Activated CD4-positive, alpha-beta T cell treated with anti-CD3 and anti-CD28 coated beads, Interleukin-2, amount 50 U/mL, for 48 hours (primary cell): ENCODE results near the gene MAN1A1.
A peak's percentile ranks its signal among the peaks of the same experiment; 100 is the strongest.
"Not testable (repeated sequence)": the region's sequence is repeated elsewhere in the genome, so short reads cannot be mapped to it uniquely, and the experiment has no call there.

Experiments
- DNase-seq, 2 experiments: peaks; one replicate each; pipeline ENCODE4 v3.0.0-alpha.2; 2020

MAN1A1 gene

DNA sequence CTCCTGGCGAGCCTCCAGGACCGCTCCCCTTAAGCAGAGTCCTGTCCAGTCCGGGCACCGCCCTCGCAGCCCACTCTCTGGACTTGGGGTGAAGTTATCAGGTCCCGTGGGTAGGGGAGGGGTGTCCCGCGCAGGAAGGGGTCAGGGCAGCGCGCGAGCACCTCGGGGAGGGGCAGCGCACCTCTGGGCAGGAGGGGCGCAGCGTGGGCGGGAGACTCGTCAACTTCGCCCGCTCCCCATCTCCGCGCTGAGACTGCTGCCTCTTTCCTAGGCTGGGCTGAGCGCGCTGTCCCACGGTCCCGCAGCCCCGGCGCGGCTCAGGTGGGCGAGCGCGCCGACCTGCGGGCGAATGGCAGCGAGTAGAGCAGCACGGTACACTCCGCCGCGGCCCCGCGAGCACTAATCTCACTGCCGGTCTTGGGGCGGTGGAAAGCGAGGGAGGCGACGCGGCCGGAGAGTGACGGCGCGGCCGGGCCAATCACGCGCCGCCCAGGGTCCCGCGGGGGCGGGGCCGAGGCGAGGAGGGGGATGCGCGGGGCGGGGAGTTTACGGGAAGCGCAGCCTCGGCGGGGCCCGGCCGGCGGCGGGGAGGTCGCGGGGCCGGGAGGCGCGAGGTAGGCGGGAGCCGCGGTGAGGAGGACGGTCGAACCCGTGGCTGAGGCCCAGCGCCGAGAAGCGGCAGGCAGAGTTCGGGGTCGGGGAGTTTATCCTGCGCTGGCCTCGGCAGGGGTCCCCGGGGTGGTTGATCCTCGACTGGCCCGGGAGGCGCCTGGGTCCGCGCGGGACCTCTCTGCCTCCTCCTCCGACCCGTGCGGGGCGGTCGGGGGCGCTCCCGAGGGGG lies at the start of gene MAN1A1:
Gene MAN1A1, minus strand, starts transcription at position 401 of the 841 bp plus-strand sequence. CDS start 696 bp downstream, outside the sequence.
- DNase-seq: peak; percentile 87 to 90

DNA sequence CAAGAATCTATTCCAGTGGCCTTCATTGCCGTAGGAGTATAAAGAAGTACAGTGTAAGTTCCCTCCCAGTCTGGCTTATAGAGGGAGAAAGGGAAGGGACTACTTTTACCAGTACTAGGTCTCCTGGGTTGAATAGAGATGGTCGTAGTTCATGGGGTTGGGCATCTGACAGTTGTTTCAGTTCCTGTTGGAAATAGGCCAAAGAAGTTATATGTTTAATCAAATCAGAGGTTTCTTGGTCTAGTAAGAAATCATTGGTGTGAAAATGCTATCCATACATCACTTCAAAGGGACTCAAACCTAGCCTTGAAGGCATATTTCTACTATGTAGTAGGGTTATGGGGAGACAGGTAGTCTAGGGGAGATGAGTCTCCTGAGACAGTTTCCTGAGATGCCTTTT lies 45.6 kb upstream of the MAN1A1 start:
- no peak for DNase-seq

GRCh38 chr6:119390247-119390793 lies 40.8 kb upstream of the MAN1A1 start:
- DNase-seq: no peak

DNA sequence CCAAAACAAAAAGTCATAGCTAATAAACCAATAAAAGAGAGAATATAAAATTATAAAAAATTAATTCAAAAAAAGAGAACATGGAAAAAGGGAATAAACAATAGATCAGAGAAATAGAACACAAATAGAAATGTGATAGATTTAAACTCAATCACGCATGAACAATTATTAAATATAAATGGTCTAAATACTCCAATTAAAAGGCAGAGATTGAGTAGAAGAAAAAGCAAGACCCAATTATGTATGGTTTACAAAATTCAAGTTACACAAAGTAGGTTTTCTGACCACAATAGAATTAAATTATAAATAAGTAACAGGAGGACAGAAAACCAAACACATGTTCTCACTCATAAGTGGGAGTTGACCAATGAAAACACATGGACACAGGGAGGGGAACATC lies 36.4 kb upstream of the MAN1A1 start:
- DNase-seq: no peak

DNA sequence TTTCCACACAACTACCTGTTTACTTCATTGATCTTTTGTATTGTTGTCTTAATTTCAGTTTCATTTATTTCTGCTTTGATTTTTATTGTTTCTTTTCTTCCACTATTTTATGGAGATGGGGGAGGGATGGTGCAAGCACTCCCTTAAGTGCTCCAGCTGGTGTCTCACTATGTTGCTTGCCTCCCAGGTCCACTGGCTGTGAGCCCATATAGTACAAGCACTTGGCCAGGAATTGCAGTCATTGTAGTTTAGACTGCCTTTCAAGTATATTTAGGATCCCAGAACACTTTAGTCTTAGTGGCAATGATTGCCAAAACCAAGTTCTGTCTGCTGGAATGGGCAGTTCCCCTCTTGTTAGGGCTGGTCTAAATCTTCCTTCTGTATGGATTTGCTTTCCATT lies 34.9 kb upstream of the MAN1A1 start:
- DNase-seq: no peak

- no peak for DNase-seq
These were observed 30.2 kb upstream of the MAN1A1 start for GRCh38 chr6:119379809-119380208.

GRCh38 chr6:119377043-119377442 lies 27.5 kb upstream of the MAN1A1 start:
- not testable (repeated sequence) for DNase-seq

DNA sequence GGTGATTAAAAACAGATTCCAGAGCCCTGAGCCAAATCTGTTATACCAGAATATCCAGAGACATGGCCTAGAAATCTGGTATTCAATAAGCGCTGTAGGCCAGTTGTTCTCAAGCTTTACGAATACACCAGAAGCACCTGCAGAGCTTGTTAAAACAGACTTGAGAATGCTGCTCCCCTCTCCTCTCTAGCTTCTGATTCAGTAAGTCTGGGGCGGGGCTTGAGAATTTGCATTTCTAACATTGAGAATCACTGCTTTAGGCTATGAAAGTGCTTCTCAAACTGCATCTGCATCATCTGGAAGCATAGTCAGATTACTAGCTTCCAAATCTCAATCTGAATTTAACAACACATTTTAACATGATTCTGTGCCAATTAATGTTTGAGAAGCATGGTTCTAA lies 20.5 kb upstream of the MAN1A1 start:
- no peak for DNase-seq

GRCh38 chr6:119368921-119369320 lies 19.4 kb upstream of the MAN1A1 start:
- no peak for DNase-seq

DNA sequence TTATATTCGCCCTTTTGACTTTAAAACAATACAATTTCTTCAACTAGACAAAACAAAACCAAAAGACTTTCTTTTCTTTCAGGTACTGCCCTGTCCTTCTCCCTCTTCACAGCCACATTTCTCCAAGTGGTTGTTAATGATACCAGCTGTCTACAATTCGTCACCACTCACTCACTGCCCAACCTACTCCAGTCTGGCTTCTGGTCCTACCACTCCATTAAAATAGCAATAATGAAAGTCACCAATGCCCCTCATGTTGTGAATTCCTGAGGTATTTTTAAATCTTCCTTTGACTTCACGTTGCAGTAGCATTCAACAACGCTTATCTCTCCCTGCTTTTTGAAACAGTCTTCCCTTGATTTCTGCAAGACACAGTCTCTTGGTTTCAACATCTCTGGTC lies 11.6 kb upstream of the MAN1A1 start:
- no peak for DNase-seq

DNA sequence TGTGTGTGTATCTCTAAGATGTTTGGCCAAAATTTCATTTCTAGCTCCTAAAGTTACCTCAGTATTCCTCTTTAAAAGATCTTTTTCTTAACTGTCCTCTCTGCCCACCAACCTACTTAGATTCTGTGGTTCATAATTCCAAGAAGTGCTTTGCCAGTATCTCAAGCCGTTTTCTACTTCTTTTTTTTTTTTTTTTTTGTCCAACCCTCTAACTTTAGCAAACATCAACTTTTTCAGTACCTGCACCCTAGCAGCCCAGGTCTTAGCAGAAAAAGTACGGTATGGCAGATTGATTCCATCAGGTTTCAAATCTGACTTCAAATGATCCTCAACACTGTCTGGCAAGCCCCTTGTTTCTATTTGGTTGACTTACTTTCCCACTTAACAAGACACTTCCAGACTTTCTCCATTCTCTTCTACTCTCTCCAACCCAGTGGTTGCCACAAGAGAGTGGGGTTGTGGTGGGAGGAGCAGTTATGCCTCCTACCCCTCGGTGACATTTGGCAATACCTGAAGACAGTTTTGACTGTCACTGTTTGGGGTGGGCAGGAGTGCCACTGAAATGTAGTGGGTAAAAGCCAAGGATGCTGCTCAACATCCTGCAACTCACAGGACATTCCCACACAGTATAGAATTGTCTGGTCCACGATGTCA lies 10.8 kb upstream of the MAN1A1 start:
- no peak for DNase-seq

- no peak for DNase-seq
These were observed 6.3 kb upstream of the MAN1A1 start for GRCh38 chr6:119355890-119356289.

DNA sequence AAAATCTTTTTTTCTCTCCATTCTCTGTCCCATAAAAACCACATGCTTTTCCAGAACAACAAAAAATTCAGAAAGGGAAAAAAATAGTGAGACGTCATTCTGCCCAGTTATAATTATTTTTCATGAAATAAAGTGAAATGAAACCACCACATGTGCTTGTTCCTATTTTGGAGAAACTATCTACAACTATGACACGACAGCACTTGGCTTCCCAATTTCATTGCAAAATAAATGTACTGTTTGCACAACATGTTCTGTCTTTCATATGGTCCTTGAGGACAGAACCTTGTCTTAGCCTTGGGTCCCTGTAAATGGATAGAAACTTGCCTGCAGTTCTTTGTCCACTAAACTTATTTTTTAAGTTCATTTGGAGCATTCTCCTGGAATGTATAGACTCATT lies 5.6 kb upstream of the MAN1A1 start:
- no peak for DNase-seq

DNA sequence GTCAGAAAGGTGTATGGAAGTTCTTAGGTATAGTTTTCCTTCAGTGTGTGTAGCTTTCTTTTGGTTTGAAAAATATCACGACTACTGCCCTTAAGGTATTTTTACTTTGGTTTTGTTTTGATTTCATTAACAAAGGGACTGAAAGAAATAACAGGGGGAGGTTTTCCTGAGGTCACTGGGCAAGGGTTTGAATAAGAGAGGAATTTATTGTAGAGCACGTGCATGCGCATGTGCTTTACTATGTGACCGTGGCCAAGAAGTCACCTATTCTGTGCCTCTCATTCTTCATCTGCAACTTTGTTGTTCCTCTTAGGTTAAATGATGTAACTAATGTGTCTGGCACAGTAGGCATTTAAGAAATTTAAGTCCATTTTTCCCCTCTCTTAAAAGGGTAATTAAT lies 4.1 kb upstream of the MAN1A1 start:
- DNase-seq: no peak

- DNase-seq: no peak
These were observed 2.4 kb upstream of the MAN1A1 start for GRCh38 chr6:119352001-119352400.

DNA sequence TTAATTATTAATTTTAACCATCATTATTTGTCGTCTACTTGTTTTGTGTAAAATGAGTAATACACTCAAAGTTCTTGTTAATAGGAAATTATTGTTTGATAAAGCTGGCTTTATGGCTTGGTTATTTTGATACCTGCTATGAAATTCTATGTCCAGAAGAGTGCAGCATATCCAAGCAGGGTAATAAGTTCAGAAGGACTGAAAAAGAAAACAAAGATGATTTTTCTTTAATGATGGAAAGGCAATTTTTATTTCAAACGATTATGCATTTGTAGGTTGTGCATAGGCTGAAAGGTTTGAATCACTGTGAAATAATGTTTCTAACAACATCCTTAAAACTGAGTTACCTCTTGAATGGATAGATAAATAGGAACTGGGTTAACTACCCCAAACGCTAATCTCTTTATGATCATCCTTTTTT lies 1.4 kb upstream of the MAN1A1 start:
- no peak for DNase-seq

GRCh38 chr6:119350202-119350951 lies 816 bp upstream of the MAN1A1 start:
- peak; percentile 53 to 58 for DNase-seq

- peak; percentile 34 to 35 for DNase-seq
These were observed 707 bp downstream of the MAN1A1 start for GRCh38 chr6:119348748-119349360.

DNA sequence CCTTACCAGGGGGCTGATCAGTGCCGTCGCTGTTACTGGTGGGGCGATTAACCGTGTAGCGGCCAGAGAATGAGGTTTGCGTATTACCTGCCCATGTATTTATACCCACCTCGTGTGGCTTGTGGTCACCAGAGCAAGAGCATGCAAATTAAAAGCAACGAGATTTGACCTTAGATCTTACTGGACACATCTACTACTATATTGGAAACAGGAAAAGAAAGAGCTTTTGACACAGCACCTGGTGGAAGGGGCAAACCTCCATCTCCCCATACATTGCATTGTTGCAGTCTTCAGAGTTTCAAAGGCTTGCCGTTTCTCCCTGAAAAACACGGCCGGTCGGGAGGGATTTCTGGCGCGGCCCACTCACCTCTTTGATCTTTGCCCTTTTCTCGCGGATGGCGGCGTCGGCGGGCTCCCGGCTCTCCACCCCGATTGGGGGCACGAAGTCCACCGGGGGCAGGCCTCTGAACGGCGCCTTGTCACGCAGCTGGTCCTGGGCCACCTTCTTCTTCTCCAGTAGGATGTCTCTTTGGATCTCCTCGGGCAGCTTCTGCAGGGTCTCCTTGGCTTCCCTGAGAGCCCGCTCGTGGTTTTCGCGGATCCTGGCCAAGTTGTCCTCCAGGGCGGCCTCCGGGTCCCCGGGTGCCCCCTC lies 1.3 kb downstream of the MAN1A1 start:
- peak; percentile 40 to 49 for DNase-seq

DNA sequence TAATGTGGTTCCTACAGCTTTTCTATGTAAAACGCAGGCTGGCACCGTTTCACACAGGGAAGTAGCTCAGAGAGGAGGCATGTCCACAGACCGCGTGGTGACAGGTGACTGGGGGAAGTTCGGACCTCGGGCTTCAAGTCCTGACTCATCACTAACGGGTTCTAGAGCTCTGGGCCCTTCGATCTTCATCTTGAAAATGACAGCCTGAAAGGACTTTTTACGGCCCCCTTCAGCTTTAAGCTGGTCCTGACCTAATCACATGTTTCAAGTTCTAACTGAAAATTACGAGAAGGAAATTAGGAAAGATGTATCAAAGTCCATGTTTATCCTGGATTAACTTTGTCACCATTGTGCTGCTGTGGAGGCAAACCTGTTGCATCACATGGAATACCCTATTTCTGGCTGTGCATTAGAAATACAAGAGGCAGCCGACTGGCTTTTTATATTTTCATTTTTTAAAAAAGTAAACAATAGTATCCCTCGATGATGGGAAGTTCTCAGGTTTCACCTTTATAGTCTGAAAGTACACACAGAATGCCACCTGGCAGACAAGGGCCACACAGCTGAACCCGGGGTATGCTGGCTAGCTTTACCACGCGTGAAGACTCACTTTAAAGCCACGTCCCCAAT lies 2.0 kb downstream of the MAN1A1 start:
- DNase-seq: peak; percentile 26 to 38

DNA sequence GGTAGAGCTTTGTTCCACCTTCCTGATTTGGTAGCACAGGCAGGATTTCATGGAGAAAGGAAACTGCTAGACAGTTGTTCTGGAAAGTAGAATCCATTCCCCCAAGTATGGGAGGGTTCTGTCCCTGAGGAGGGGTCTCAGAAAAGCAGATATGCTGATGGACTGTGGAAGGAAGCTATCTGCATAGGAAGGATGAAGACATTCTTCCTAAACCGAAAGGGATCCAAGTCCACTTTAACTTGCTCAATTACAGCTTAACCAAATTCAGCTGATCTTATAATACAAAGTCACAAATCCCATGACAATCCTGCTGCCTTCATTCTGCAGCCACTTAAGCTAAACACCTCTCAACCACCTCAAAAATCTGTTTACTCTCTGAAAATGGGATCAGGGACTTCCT lies 2.6 kb downstream of the MAN1A1 start:
- DNase-seq: no peak

GRCh38 chr6:119346450-119346849 lies 3.1 kb downstream of the MAN1A1 start:
- DNase-seq: no peak
